ENCODE measurements around the gene ARL6IP4.

The ARL6IP4 gene

GRCh38 chr12:122981587-122982476 is 1.4 kb downstream of the ARL6IP4 start:
- Histone ChIP-seq H3K4me3 (ENCODE audit: low read length) (peak overlapping the region; percentile 87), H3K27ac (ENCODE audit: low read length) (no peak overlapping the region), H3K36me3 (ENCODE audit: insufficient read depth, low read depth, low read length) (peaks cover 20% of the 10 kb centered on the region; the same call in 1 of the 2 replicates), H3K4me1 (ENCODE audit: insufficient read depth, low read length) (no peaks in the 10 kb centered on the region), H3K9ac (ENCODE audit: low read depth, low read length) (peak overlapping the region; percentile 88; the same call in 1 of the 2 replicates), H3K27me3 (ENCODE audit: insufficient read depth, low read length) (no peaks in the 10 kb centered on the region; the same call in 1 of the 2 replicates), H3K9me3 (ENCODE audit: insufficient read depth, low read depth, low read length) (no peaks in the 10 kb centered on the region)

GRCh38 chr12:122982477-122982815 is 2.0 kb downstream of the ARL6IP4 start:
- no peak overlapping the region for H3K9ac ChIP-seq (ENCODE audit: low read depth, low read length)
- no peak overlapping the region for H3K27ac ChIP-seq (ENCODE audit: low read length)
- no peaks in the 10 kb centered on the region for H3K9me3 ChIP-seq (ENCODE audit: insufficient read depth, low read depth, low read length)
- no peaks in the 10 kb centered on the region for H3K4me1 ChIP-seq (ENCODE audit: insufficient read depth, low read length)
- H3K36me3 ChIP-seq (ENCODE audit: insufficient read depth, low read depth, low read length), result peaks cover 14% of the 10 kb centered on the region
- no peaks in the 10 kb centered on the region; the same call in 1 of the 2 replicates for H3K27me3 ChIP-seq (ENCODE audit: insufficient read depth, low read length)
- H3K4me3 ChIP-seq (ENCODE audit: low read length), result no peak overlapping the region

GRCh38 chr12:122982963-122983788 is 2.7 kb downstream of the ARL6IP4 start:
- Histone ChIP-seq H3K9me3 (ENCODE audit: insufficient read depth, low read depth, low read length) (no peaks in the 10 kb centered on the region), H3K4me3 (ENCODE audit: low read length) (no peak overlapping the region), H3K36me3 (ENCODE audit: insufficient read depth, low read depth, low read length) (peaks cover 13% of the 10 kb centered on the region; the same call in 1 of the 2 replicates), H3K27me3 (ENCODE audit: insufficient read depth, low read length) (no peaks in the 10 kb centered on the region; the same call in 1 of the 2 replicates), H3K9ac (ENCODE audit: low read depth, low read length) (no peak overlapping the region), H3K4me1 (ENCODE audit: insufficient read depth, low read length) (no peaks in the 10 kb centered on the region), H3K27ac (ENCODE audit: low read length) (no peak overlapping the region)

GRCh38 chr12:122983789-122984515 is 3.5 kb downstream of the ARL6IP4 start:
- Histone ChIP-seq H3K4me1 (ENCODE audit: insufficient read depth, low read length) (no peaks in the 10 kb centered on the region), H3K27me3 (ENCODE audit: insufficient read depth, low read length) (no peaks in the 10 kb centered on the region; the same call in 1 of the 2 replicates), H3K27ac (ENCODE audit: low read length) (no peak overlapping the region), H3K4me3 (ENCODE audit: low read length) (no peak overlapping the region), H3K9me3 (ENCODE audit: insufficient read depth, low read depth, low read length) (no peaks in the 10 kb centered on the region), H3K9ac (ENCODE audit: low read depth, low read length) (no peak overlapping the region), H3K36me3 (ENCODE audit: insufficient read depth, low read depth, low read length) (peaks cover 13% of the 10 kb centered on the region; the same call in 1 of the 2 replicates)

GRCh38 chr12:122984612-122985337 is 4.3 kb downstream of the ARL6IP4 start:
- no peak overlapping the region for H3K27ac ChIP-seq (ENCODE audit: low read length)
- H3K9ac ChIP-seq (ENCODE audit: low read depth, low read length), result no peak overlapping the region
- no peaks in the 10 kb centered on the region for H3K9me3 ChIP-seq (ENCODE audit: insufficient read depth, low read depth, low read length)
- no peaks in the 10 kb centered on the region for H3K27me3 ChIP-seq (ENCODE audit: insufficient read depth, low read length)
- H3K4me3 ChIP-seq (ENCODE audit: low read length), result no peak overlapping the region
- peaks cover 13% of the 10 kb centered on the region; the same call in 1 of the 2 replicates for H3K36me3 ChIP-seq (ENCODE audit: insufficient read depth, low read depth, low read length)
- H3K4me1 ChIP-seq (ENCODE audit: insufficient read depth, low read length), result no peaks in the 10 kb centered on the region

- Histone ChIP-seq H3K9ac (ENCODE audit: low read depth, low read length) (no peak overlapping the region), H3K36me3 (ENCODE audit: insufficient read depth, low read depth, low read length) (peaks cover 13% of the 10 kb centered on the region; the same call in 1 of the 2 replicates), H3K4me1 (ENCODE audit: insufficient read depth, low read length) (no peaks in the 10 kb centered on the region), H3K9me3 (ENCODE audit: insufficient read depth, low read depth, low read length) (no peaks in the 10 kb centered on the region), H3K27me3 (ENCODE audit: insufficient read depth, low read length) (no peaks in the 10 kb centered on the region), H3K4me3 (ENCODE audit: low read length) (no peak overlapping the region), H3K27ac (ENCODE audit: low read length) (no peak overlapping the region)
Measured at GRCh38 chr12:122985338-122986257, 5.1 kb downstream of the ARL6IP4 start.

GRCh38 chr12:122986258-122986871 is 5.9 kb downstream of the ARL6IP4 start:
- no peaks in the 10 kb centered on the region for H3K4me1 ChIP-seq (ENCODE audit: insufficient read depth, low read length)
- H3K9ac ChIP-seq (ENCODE audit: low read depth, low read length), result no peak overlapping the region
- no peak overlapping the region for H3K27ac ChIP-seq (ENCODE audit: low read length)
- H3K4me3 ChIP-seq (ENCODE audit: low read length), result no peak overlapping the region
- H3K27me3 ChIP-seq (ENCODE audit: insufficient read depth, low read length), result no peaks in the 10 kb centered on the region
- H3K9me3 ChIP-seq (ENCODE audit: insufficient read depth, low read depth, low read length), result no peaks in the 10 kb centered on the region
- peaks cover 13% of the 10 kb centered on the region; the same call in 1 of the 2 replicates for H3K36me3 ChIP-seq (ENCODE audit: insufficient read depth, low read depth, low read length)

- Histone ChIP-seq H3K4me3 (ENCODE audit: low read length) (no peak overlapping the region), H3K9me3 (ENCODE audit: insufficient read depth, low read depth, low read length) (no peaks in the 10 kb centered on the region), H3K27ac (ENCODE audit: low read length) (no peak overlapping the region), H3K4me1 (ENCODE audit: insufficient read depth, low read length) (no peaks in the 10 kb centered on the region), H3K9ac (ENCODE audit: low read depth, low read length) (no peak overlapping the region), H3K27me3 (ENCODE audit: insufficient read depth, low read length) (no peaks in the 10 kb centered on the region), H3K36me3 (ENCODE audit: insufficient read depth, low read depth, low read length) (peaks cover 9% of the 10 kb centered on the region; the same call in 1 of the 2 replicates)
Measured at GRCh38 chr12:122987086-122987951, 6.8 kb downstream of the ARL6IP4 start.

GRCh38 chr12:122988036-122988435 is 7.6 kb downstream of the ARL6IP4 start:
- H3K27ac ChIP-seq (ENCODE audit: low read length), result no peak overlapping the region
- peaks cover 1% of the 10 kb centered on the region; the same call in 1 of the 2 replicates for H3K36me3 ChIP-seq (ENCODE audit: insufficient read depth, low read depth, low read length)
- no peaks in the 10 kb centered on the region for H3K4me1 ChIP-seq (ENCODE audit: insufficient read depth, low read length)
- H3K9ac ChIP-seq (ENCODE audit: low read depth, low read length), result no peak overlapping the region
- no peak overlapping the region for H3K4me3 ChIP-seq (ENCODE audit: low read length)
- H3K27me3 ChIP-seq (ENCODE audit: insufficient read depth, low read length), result no peaks in the 10 kb centered on the region
- H3K9me3 ChIP-seq (ENCODE audit: insufficient read depth, low read depth, low read length), result no peaks in the 10 kb centered on the region
